Upper lobe of right lung (tissue), 1 donor: ENCODE data around the gene CORO6. TPM values are rescaled to one million over a fixed set of nuclear protein-coding genes. Genes with fewer than 3 reads are reported as not detected.

Source experiments
- ATAC-seq: fragments of 200-7000 bp; cut with Tn5 transposase; one replicate; pipeline ENCODE4 v1.9.1; 2020; ENCODE audit warnings: mild to moderate bottlenecking, moderate library complexity
- DNase-seq: peaks from one replicate; pipeline ENCODE4 v3.0.0-alpha.2; 2020
- H3K27ac ChIP-seq: fragments of 200-600 bp; one replicate; pipeline ENCODE4 v1.8.0; 2022
- H3K27me3 ChIP-seq: fragments of 200-600 bp; one replicate; pipeline ENCODE4 v1.8.0; 2022; ENCODE audit warnings: mild to moderate bottlenecking
- H3K36me3 ChIP-seq: fragments of 200-600 bp; one replicate; pipeline ENCODE4 v1.8.0; 2022
- H3K4me1 ChIP-seq: fragments of 200-600 bp; one replicate; pipeline ENCODE4 v1.8.0; 2022
- H3K4me3 ChIP-seq: fragments of 200-600 bp; one replicate; pipeline ENCODE4 v1.8.0; 2022; ENCODE audit warnings: mild to moderate bottlenecking
- H3K9me3 ChIP-seq: fragments of 200-600 bp; one replicate; pipeline ENCODE4 v1.8.0; 2022
- intact Hi-C: fragments of 100-400 bp; cut with DNase I; formaldehyde crosslinking; loops from one replicate; pipeline ENCODE4 v1.11.0; 2022
- total RNA-seq: library from RNA; stranded (reverse); fragmentation: NEBNext Ultra II Directional; extraction: Animal tissue kit (Norgen Biotek cat#: 25700); gene quantifications from one replicate; pipeline ENCODE4 v1.2.1, GENCODE V29; 2021
- TF ChIP-seq, protein P1 (sequence below): fragments of 200-600 bp; IDR thresholded peaks from one replicate; pipeline ENCODE4 v1.8.0; 2022; ENCODE audit warnings: antibody characterized with exemption
- donor health status: DM: no; HTN: yes; CAD: no; lungs with severe emphysema.

The CORO6 gene
- total RNA-seq, 1 donor from 2014 or later, result 7.7 TPM

DNA sequence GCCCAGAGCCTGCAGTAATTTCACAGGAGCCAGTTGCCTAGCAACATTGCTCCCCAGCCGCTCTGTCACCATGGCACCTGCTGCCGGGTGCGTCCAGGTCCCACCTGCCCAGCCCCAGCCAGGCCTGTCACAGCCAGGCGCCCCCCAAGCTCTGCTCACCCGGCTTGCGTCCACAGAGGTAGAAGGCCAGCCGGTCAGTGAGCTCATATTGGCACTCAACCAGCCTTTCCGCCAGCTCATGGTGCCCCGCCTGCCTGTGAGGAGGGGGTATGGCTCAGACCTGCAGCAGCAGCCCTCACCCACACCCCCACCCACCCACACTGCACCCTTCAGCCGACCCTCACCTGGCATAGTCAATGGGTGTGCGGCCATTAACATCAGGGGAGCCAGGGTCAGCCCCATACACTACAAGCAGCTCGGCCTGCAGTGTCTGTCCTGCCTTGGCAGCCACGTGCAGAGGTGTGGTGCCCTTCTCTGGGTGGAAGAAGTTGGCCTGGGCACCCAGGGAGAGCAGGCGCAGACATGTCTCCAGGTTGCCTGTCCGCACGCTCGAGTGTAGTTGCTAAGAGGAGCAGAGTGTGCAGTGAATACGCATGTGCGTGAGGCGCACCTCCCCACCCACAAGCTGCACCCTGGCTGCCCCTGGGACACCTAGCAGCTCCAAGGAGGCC is 41.0 kb downstream of the CORO6 start:
- no peaks in the 10 kb centered on the region for H3K9me3 ChIP-seq
- intact Hi-C loops, result no loop called here
- ATAC-seq, result no peak
- no peaks in the 10 kb centered on the region for H3K27me3 ChIP-seq
- peaks cover 15% of the 10 kb centered on the region for H3K4me1 ChIP-seq
- TF ChIP-seq, protein P1, sequence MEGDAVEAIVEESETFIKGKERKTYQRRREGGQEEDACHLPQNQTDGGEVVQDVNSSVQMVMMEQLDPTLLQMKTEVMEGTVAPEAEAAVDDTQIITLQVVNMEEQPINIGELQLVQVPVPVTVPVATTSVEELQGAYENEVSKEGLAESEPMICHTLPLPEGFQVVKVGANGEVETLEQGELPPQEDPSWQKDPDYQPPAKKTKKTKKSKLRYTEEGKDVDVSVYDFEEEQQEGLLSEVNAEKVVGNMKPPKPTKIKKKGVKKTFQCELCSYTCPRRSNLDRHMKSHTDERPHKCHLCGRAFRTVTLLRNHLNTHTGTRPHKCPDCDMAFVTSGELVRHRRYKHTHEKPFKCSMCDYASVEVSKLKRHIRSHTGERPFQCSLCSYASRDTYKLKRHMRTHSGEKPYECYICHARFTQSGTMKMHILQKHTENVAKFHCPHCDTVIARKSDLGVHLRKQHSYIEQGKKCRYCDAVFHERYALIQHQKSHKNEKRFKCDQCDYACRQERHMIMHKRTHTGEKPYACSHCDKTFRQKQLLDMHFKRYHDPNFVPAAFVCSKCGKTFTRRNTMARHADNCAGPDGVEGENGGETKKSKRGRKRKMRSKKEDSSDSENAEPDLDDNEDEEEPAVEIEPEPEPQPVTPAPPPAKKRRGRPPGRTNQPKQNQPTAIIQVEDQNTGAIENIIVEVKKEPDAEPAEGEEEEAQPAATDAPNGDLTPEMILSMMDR, result no peak
- no peak for DNase-seq
- H3K27ac ChIP-seq, result no peak overlapping the region
- H3K4me3 ChIP-seq, result no peak overlapping the region
- peaks cover 41% of the 10 kb centered on the region for H3K36me3 ChIP-seq

DNA sequence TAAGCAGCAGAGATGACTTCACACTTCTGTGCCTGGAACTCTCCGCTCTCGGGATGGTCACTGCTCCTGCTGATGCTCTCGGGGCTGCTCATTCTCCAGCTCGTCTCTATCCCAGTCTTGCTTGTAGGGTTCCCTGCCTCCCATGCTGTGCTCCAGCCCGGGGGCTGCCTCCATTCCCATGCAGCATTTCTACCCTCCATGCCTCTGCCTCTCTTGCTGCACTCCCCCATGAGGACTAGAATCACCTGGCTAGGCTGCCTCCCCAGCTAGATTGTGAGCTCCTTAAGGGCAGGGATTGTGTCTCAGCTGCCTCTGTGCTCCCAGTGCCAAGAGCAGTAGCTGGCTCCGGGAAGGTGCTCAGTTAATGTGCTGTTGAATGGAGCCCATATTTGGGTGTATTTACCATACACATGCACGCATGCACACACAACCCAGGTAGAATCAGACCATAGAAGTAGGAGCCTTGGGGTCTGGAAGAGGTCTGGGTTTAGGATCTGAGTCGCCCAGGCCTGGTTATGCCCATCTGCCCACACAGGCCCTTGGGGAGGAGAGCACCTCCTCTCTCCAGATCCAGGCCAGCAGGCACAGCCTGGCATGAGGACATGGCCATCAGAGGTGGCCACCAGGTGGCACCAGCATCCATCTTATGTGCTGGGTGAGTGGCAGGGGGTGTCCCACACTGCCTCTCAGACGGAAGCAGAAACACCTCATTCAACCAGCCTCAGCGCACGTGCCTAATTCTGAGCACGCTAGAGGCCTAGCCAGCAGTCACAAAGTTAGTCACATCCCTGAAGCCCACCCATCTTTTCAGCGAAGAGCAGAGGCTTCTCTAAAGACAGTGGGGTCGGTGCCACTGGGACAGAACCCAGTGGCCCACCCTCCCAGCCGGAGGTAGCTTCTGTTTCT is 42.6 kb downstream of the CORO6 start:
- H3K4me1 ChIP-seq, result peaks cover 10% of the 10 kb centered on the region
- no peak overlapping the region for H3K4me3 ChIP-seq
- H3K36me3 ChIP-seq, result peaks cover 57% of the 10 kb centered on the region
- no peaks in the 10 kb centered on the region for H3K27me3 ChIP-seq
- ATAC-seq (peak; percentile 91), DNase-seq (peak; percentile 92)
- intact Hi-C loops, result no loop called here
- H3K27ac ChIP-seq, result no peak overlapping the region
- TF ChIP-seq, protein P1, result peak; percentile 94
- no peaks in the 10 kb centered on the region for H3K9me3 ChIP-seq

DNA sequence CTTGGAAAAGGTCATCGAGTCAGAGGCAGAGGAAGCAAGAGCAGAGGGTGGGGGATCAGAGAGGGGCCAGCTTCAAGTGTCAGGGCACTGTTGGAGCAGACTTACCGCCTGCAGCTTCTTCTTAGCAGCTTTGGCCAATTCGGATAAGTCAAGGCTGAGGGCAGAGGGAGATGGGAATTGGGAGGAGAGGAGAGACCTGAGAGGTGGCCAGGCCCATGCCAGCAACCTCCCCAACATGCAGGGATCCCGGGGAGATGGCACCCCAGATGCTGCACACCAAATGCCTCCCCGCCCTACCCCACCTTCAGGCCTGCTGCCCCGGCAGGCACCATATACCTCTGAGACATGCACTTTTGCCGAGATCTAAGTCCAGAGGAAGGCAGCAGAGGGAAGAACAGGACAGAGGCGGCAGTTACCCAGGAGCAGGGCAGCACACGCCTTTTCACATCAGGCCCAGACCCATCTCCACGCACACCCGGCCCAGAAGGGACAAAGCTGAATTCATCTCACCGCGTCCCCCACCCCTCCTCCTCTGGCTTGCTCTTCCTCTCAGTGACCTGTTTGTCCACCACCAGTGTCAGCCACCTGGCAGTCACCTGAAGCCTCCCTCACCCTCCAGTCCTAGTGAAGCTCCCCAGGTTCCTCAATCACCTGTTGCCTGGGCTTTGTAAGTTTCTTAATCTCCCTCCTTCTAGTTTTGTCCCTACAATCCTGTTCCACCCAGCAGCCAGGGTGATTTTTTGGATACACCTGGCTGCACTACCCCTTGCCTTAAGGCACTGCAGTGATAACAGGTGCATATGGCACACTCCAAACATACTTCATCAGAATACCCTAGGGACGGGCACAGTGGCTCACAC is 43.9 kb downstream of the CORO6 start:
- no peak overlapping the region for H3K4me3 ChIP-seq
- H3K27ac ChIP-seq, result no peak overlapping the region
- H3K4me1 ChIP-seq, result peaks cover 5% of the 10 kb centered on the region
- no peaks in the 10 kb centered on the region for H3K27me3 ChIP-seq
- no peaks in the 10 kb centered on the region for H3K9me3 ChIP-seq
- no peak for DNase-seq
- no peak for ATAC-seq
- TF ChIP-seq, protein P1, result no peak
- intact Hi-C loops, result no loop called here
- H3K36me3 ChIP-seq, result peaks cover 69% of the 10 kb centered on the region

DNA sequence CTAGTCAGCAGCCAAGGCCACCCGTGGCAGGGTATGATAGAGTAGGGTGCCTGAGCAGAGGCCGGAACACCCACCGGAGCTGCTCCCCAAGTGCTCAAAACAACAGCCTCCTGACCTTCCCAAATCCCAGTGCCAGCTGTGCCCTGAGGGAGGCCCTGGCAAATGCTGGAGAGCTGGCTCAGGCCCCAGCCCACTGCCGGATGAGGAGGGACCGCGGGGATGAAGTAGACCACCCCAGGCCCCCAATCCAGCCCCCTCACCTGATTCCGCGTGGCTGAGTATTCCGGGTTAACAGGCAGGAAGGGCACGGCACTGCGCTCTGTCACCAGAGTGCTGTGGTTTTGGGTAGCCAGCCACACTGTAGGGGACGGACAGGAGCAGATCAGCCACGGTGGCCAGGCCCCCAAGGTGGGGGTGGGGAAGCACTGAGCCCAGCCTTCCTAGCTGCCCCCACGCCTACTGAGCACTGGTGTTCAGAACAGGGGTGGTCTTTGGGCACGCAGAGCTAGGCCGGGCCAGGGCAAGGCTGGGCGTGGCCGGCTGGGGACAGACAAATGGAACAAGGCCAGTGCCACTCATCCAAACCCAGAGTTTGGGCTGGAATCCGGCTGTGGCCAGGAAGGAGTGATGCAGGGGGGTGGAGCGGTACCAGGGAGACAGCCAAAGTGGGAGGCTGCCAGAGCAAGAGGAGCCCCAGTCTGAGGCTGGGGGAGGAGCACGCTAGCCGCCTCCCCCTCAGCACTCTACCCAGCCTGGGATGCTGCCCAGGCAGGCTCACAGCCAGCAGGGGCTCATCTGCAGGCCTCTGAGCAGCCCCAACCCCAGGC is 45.1 kb downstream of the CORO6 start:
- no peak for ATAC-seq
- no peak overlapping the region for H3K4me3 ChIP-seq
- TF ChIP-seq, protein P1, result no peak
- H3K4me1 ChIP-seq, result peaks cover 8% of the 10 kb centered on the region
- no peaks in the 10 kb centered on the region for H3K9me3 ChIP-seq
- no peaks in the 10 kb centered on the region for H3K27me3 ChIP-seq
- DNase-seq, result no peak
- H3K27ac ChIP-seq, result no peak overlapping the region
- H3K36me3 ChIP-seq, result peaks cover 68% of the 10 kb centered on the region
- intact Hi-C loops, result no loop called here

DNA sequence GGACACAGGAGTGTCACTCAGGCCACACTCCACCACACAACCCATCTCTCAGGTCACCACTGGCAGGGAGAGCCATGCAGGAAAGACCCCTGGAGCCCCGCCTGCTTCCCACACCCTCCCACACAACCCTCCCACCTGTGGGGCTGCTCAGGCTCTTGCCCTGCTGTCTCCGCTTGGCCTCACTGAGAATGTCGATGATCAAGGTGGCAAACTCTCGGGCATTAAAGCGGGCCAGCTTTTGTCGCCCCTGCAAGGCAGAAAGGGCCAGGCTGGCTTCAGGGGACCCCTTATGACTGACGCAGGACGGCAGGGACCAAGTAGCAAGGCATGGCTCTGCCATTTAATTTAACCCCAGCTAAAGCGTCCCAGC is 45.7 kb downstream of the CORO6 start:
- ATAC-seq (no peak), DNase-seq (no peak)
- H3K27me3 ChIP-seq, result no peaks in the 10 kb centered on the region
- intact Hi-C loops, result no loop called here
- TF ChIP-seq, protein P1, result no peak
- H3K9me3 ChIP-seq, result no peaks in the 10 kb centered on the region
- no peak overlapping the region for H3K4me3 ChIP-seq
- no peak overlapping the region for H3K27ac ChIP-seq
- H3K36me3 ChIP-seq, result peaks cover 61% of the 10 kb centered on the region
- peaks cover 8% of the 10 kb centered on the region for H3K4me1 ChIP-seq
